PFSK-1 (cell line): ENCODE results near the gene KLF13.

Experiments
- POLR2AphosphoS5 ChIP-seq: IDR thresholded peaks from 2 replicates; pipeline ENCODE4 v1.6.1; 2012; ENCODE audit warnings: low read depth, mild to moderate bottlenecking, control low read depth, low read length, moderate library complexity
- TAF1 ChIP-seq: IDR thresholded peaks from 2 replicates; pipeline ENCODE4 v1.6.1; 2012; ENCODE audit warnings: low read length, control low read depth, borderline replicate concordance; ENCODE audit not compliant: insufficient read depth

DNA sequence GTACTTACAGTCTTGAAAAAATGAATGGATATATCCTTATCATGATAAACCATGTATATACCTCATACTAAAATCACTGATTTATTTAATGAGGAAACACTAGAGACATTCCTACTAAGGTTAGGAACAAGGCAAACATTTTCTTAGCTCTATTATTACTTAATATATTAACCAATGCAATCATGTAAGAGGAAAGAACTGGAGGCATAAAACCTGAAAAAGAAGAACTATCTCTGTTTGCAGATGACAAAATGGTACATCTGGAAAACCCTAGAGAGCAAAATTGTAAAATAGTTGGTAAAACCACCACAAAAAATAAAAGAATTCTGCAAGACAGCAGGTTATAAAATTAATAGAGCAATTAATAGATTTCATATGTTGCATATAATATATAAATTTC, 81.2 kb downstream of the KLF13 start:
- no peak for TF ChIP-seq TAF1
- TF ChIP-seq POLR2AphosphoS5, result no peak
